ENCODE results near the gene IPO13. TPM values are rescaled to one million over a fixed set of nuclear protein-coding genes. Genes with fewer than 3 reads are reported as not detected.

Gene IPO13
- total and polyA plus RNA-seq, 10 of the 15 experiments (the other 5 are each of a cell fraction or from before 2014, with no cell fraction given), result 7.1 to 26.6 (median 15.9) TPM

DNA sequence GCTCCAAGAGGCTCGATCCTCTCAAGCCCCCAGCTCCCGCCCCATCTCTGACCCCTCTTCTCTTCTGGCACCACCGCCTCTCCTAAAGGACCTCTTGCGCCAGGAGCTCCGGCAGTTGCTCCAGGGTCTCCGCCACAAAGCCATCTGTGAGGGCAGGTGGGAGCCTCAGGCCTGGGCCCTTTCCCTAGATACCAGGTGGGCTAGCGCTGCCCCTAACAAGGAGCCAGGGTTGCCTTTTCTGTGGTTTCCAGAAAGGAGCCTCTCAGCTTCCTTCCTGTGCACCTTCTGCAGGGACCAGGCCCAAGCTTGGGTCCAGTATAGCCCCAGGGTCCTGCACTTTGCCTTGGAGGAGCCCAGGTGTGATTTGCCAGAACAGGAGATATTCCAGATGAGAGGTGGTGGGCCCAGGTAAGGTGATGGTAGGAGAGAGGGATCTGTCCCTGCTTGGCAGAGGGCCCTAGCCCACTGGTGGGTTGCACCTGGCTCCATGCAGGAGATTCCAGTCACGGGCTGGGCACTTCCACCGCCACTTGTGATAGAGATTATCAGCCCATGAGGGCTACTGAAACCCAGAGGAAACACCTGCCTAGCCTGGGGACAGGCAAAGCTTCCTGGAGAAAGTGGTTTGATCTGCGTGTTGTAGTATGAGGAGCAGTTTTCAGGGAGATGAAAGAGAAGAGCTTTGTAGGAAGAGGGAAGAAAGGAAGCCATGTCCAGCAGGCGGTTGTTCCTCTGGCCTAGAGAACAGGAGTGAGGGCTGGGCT lies 45.7 kb downstream of the IPO13 start:
- ATAC-seq (no peak), FAIRE-seq (no peak), DNase-seq (ENCODE audit: low read depth, low spot score) (no peak)
- peaks cover 17% of the 10 kb centered on the region for H3K4me1 ChIP-seq (ENCODE audit: control insufficient read depth, insufficient read depth, low read length)
- WGBS (ENCODE audit: insufficient coverage, insufficient replicate concordance, low lambda C conversion rate, missing lambda C conversion rate), result 63% methylated on average over 11 of the region's 11 CpGs
- no peaks in the 10 kb centered on the region for H4K20me1 ChIP-seq (ENCODE audit: control insufficient read depth, insufficient read depth)
- no TSS peak for BruUV-seq (replicated peaks)
- H3K27me3 ChIP-seq (replicated peaks in 1 of 2; ENCODE audit: control insufficient read depth in 2 of 2, insufficient read depth in 2 of 2, low read length in 1 of 2), result no peaks in the 10 kb centered on the region
- intact Hi-C loops (cut with micrococcal nuclease; ENCODE audit: unreplicated experiment), result loop anchor here (5.0 kb wide), 1 partner anchor 40 kb away; the partner anchor contains the start of gene SLC6A9
- CTCF ChIA-PET, result interaction anchor here (0.7 to 4.6 kb wide), 11 partner anchors 14 to 229 kb away, joined by 3 to 25 read pairs (median 5); partner anchors contain the start of genes ATP6V0B and IPO13
- H3K4me2 ChIP-seq (ENCODE audit: control insufficient read depth, insufficient read depth), result peak overlapping the region; percentile 23
- no peak for TF ChIP-seq POLR2AphosphoS2 (IDR thresholded peaks at IDR 0.05; ENCODE audit: low read depth, low read length)
- no peak for TF ChIP-seq ZNF384 (IDR thresholded peaks at IDR 0.05; ENCODE audit: borderline replicate concordance, low read depth, low read length)
- TF ChIP-seq POU2F2 (IDR thresholded peaks at IDR 0.05; ENCODE audit: borderline replicate concordance, low read depth, low read length), result no peak
- no peak for TF ChIP-seq ATF2 (IDR thresholded peaks at IDR 0.05; ENCODE audit: low read length)
- TF ChIP-seq CHD2 (IDR thresholded peaks at IDR 0.05; ENCODE audit: borderline replicate concordance, low read depth, low read length), result no peak
- TF ChIP-seq NRF1 (conservative IDR thresholded peaks at IDR 0.05; ENCODE audit: low read depth, low read length), result no peak
- no peak for TF ChIP-seq TAF1 (IDR thresholded peaks at IDR 0.05; ENCODE audit: borderline replicate concordance, low read depth, low read length)
- TF ChIP-seq ELK1 (IDR thresholded peaks at IDR 0.05; ENCODE audit: low read depth, low read length), result no peak
- TF ChIP-seq, protein P1, sequence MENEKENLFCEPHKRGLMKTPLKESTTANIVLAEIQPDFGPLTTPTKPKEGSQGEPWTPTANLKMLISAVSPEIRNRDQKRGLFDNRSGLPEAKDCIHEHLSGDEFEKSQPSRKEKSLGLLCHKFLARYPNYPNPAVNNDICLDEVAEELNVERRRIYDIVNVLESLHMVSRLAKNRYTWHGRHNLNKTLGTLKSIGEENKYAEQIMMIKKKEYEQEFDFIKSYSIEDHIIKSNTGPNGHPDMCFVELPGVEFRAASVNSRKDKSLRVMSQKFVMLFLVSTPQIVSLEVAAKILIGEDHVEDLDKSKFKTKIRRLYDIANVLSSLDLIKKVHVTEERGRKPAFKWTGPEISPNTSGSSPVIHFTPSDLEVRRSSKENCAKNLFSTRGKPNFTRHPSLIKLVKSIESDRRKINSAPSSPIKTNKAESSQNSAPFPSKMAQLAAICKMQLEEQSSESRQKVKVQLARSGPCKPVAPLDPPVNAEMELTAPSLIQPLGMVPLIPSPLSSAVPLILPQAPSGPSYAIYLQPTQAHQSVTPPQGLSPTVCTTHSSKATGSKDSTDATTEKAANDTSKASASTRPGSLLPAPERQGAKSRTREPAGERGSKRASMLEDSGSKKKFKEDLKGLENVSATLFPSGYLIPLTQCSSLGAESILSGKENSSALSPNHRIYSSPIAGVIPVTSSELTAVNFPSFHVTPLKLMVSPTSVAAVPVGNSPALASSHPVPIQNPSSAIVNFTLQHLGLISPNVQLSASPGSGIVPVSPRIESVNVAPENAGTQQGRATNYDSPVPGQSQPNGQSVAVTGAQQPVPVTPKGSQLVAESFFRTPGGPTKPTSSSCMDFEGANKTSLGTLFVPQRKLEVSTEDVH (IDR thresholded peaks at IDR 0.05; ENCODE audit: low read depth, partially characterized antibody), result no peak
- TF ChIP-seq IRF4 (IDR thresholded peaks at IDR 0.05; ENCODE audit: low read depth, low read length), result no peak
- TF ChIP-seq TCF7 (IDR thresholded peaks at IDR 0.05; ENCODE audit: borderline replicate concordance), result no peak
- TF ChIP-seq NBN (IDR thresholded peaks at IDR 0.05), result no peak
- no peak for TF ChIP-seq SP1 (IDR thresholded peaks at IDR 0.05; ENCODE audit: low read depth, low read length)
- in situ Hi-C loops (cut with MboI), result no loop called here
- no peak overlapping the region; the same call in 1 of the 2 replicates for H3K9ac ChIP-seq (ENCODE audit: control insufficient read depth, insufficient read depth, low read length)
- H2AFZ ChIP-seq (ENCODE audit: control insufficient read depth, low read depth, low read length), result peak overlapping the region; percentile 91
- no peaks in the 10 kb centered on the region for H3K79me2 ChIP-seq (ENCODE audit: control insufficient read depth, insufficient read depth, low read length)
- peak overlapping the region; percentile 72 for H3K4me3 ChIP-seq
- H3K9me3 ChIP-seq (replicated peaks; ENCODE audit: control insufficient read depth, insufficient read depth, low read length), result no peaks in the 10 kb centered on the region
- RAD21 ChIA-PET (ENCODE audit: unreplicated experiment), result interaction anchor here (1.8 kb wide), 2 partner anchors 43 to 229 kb away, joined by 5 to 7 read pairs; no protein-coding TSS in a partner anchor
- SMC1A ChIA-PET (ENCODE audit: uncharacterized antibody, unreplicated experiment), result interaction anchor here (0.6 to 2.4 kb wide), 9 partner anchors 15 to 343 kb away, joined by 3 to 7 read pairs (median 3); partner anchors contain the start of genes IPO13 and KDM4A
- POLR2A ChIA-PET, result interaction anchor here (0.9 to 1.7 kb wide), 4 partner anchors 15 to 38 kb away, joined by 4 to 6 read pairs (median 4); partner anchors contain the start of gene ATP6V0B
- H3K36me3 ChIP-seq (ENCODE audit: control insufficient read depth in 2 of 2, insufficient read depth in 2 of 2, low read length in 1 of 2), result no peaks in the 10 kb centered on the region; a peak in 1 of 4 replicates
- H3K27ac ChIP-seq (ENCODE audit: control insufficient read depth, insufficient read depth), result no peak overlapping the region

Data from GM12878 (cell line).